Measurements from ENCODE around the gene SASH3.

DNA sequence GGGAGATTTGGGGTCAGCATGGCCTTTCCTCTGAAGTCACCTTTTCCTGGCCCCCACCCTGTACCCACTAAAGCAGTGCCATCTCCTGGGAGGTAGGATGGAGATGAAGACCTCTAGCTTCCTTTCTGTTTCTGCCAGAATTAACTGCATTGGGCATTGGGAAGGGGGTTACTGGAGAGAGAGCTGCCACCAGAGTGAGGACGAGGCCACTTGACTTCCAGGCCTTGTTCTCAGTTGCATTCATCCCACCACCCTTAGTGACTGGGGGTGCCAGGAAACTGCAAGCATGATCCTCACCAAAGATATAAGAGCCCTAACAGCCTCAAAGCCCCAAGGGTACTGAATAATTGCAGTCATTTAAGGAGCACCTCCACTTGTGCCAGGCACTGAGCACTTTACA is 15.8 kb downstream of the SASH3 start:
- TF ChIP-seq, protein P1, sequence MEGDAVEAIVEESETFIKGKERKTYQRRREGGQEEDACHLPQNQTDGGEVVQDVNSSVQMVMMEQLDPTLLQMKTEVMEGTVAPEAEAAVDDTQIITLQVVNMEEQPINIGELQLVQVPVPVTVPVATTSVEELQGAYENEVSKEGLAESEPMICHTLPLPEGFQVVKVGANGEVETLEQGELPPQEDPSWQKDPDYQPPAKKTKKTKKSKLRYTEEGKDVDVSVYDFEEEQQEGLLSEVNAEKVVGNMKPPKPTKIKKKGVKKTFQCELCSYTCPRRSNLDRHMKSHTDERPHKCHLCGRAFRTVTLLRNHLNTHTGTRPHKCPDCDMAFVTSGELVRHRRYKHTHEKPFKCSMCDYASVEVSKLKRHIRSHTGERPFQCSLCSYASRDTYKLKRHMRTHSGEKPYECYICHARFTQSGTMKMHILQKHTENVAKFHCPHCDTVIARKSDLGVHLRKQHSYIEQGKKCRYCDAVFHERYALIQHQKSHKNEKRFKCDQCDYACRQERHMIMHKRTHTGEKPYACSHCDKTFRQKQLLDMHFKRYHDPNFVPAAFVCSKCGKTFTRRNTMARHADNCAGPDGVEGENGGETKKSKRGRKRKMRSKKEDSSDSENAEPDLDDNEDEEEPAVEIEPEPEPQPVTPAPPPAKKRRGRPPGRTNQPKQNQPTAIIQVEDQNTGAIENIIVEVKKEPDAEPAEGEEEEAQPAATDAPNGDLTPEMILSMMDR (conservative IDR thresholded peaks at IDR 0.05 in 1 of 2, IDR thresholded peaks at IDR 0.05 in 1 of 2; ENCODE audit: low read depth in 1 of 2, low read length in 2 of 2) = no peak
- no peak for TF ChIP-seq EZH2 (IDR thresholded peaks at IDR 0.05; ENCODE audit: low read length, missing control alignments)

All from fibroblast of lung (primary cell).